HG02973 (cell line): ENCODE data around the gene RAD50.
A peak's percentile ranks its signal among the peaks of the same experiment; 100 is the strongest.

Experiments used
- ATAC-seq: cut with Tn5 transposase; IDR thresholded peaks from one replicate; pipeline ENCODE4 v1.9.1; 2021; ENCODE audit warnings: moderate library complexity; ENCODE audit not compliant: unreplicated experiment

The RAD50 gene

GRCh38 chr5:132658381-132659302 is 101.9 kb downstream of the RAD50 start:
- ATAC-seq: no peak

- ATAC-seq: no peak
Measured at GRCh38 chr5:132659598-132660493, 103.1 kb downstream of the RAD50 start.

GRCh38 chr5:132661231-132662003 is 104.6 kb downstream of the RAD50 start:
- ATAC-seq: no peak

DNA sequence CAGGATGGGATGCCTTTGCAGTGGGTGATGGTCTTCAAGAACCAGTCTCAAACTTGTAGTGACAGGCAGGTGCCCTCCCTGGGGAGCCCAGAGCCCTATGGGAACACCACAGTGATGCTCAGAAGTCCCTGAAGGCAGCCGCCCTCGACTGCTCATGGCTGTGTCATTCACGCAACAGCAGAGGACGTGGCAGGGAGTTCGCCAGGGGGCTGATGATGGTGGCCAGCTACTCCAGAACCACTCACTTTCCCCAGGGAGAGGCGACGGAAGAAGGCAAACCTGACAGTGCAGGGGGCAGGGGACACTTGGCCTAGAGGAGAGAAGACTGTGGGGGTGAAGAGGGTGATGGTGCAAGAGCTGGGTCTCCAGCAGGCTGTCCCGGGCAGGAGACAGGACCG is 105.2 kb downstream of the RAD50 start:
- no peak for ATAC-seq

GRCh38 chr5:132662925-132663770 is 106.4 kb downstream of the RAD50 start:
- ATAC-seq: peak; percentile 62

- peak; percentile 45 for ATAC-seq
Measured at GRCh38 chr5:132663771-132664695, 107.3 kb downstream of the RAD50 start.

DNA sequence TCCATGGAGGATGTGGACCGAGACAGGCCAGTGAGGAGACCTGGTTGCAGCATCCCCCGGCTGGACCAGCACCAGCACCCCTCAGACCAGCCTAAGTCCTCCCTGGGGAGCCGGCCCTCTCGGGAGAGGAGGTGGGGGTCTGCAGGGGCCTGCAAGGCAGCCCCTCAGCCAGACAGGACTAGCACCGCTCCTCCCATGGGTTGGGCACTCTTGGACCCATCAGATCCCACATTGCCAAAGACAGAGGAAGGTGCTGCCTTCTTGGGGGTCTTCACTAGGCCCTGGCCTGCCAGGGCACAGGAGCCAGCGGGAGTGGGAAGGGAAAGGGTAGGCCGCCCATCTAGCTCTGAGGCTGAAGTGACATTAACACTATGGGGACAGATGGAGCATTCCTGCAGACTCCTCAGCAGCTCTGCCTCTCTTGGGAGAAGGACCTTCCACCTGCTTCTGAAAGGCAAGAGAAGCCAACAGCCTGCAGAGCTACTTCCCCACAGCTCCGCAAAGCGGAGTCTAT is 108.0 kb downstream of the RAD50 start:
- ATAC-seq: no peak

DNA sequence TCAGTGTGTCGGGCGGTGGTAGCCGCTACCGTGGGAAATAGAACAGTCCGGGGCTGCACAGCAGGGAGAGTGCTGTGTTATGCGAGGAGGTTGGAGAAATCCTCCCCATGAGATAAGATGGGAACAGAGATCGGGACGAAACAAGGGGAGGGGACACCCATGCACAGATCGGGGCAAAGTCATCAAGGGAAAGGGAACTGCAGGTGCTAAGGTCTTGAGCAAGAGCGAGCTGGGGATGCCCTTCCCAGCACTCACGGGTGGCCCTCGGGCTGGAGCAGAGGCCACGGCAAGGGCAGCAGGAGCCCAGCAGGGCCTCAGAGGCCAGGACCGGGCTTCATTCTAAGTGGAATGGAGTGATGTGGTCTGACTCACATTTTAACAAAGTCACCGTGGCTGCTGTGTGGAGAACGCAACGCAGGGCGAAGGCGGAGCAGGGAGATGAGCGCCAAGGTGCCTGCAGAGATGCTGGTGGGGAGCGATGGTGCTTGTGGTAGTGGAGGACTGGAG is 108.8 kb downstream of the RAD50 start:
- ATAC-seq: no peak

DNA sequence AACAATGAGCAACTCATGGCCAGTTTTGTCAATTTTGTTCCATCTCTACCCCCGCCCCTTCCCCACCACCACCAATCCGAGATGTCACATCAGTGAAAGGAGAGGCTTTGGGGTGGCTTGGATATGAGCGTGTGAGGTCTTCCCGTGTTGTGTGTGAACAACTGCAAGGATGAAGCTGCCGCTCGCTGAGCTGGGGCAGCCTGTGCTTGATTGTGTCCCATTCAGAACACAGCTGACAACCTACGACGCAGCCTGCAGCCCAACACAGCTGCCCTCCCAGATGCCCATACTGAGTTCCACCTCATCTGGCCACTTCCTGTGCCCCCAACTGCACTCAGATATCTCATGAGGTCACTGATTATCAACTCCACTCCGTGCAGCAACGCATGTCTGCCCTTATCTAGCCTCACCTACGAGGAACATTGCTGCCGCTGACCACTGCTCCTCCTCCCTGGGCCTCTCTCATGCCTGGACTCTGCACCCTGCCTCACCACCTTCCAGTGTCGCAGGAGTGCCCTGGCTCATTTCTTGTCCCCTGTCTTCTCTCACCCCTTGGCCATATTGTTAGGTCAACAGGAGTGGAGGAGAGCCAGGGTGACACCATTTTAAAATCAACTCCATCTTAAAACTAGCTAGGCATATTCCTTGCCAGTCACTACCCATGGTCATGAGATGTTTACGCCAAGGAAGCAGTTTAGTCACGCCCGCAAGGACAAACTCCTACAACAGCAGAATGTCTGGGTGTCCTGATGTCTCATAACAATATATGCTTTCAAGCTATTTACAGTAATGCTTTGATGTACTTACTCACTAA is 109.7 kb downstream of the RAD50 start:
- no peak for ATAC-seq

DNA sequence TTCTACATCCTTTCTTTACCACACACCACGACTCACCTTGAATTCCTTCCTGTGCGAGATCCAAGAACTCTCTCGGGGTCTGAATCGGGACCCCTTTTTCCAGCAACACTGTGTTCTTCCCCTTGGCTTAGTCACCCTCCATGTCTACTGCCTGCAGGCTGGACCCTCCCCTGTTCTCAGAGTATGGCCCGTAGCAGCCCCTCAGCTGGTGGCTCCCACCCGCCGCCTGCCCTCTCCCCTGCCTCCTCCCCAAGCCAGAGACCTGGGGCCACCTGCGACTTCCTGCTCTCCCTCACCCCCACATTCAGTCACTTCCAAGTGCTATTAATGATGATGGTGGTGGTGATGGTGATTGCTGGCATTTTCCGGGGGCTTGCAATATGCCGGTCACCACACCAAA is 110.5 kb downstream of the RAD50 start:
- no peak for ATAC-seq

GRCh38 chr5:132667761-132668705 is 111.3 kb downstream of the RAD50 start:
- no peak for ATAC-seq

DNA sequence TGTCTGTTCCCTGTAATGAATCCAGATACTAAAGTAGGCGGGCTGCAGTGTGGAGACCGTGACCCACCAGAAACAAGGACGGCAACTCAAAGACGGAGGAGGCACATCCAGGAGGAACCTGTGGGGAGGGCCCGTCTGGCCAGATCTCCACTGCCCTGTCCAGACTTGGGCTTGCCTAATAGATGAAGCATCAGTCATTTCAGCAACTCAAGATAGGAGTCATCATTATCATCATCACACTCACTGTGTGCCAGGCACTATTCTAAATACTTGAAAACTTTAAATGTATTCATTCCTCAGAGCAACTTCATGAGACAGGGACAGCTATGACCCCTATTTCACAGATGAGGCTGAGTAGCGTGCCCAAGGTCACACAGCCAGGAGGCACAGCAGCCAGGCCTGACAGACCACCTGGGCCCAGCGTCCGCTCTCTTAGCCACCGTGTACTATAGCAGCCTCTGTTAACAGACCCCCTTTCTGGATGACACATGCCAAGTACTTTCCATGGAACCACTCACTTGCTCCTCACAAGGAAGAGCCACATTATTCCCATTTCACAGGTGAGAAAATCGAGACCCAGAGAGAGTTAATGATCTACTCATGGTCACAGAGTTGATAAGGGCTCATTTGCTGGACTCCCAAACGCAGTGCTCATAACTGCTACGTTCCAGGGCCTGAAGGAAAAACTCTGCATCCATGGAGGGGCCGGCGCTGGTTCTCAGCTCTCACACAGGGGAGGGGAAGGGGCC is 112.1 kb downstream of the RAD50 start:
- ATAC-seq: no peak

DNA sequence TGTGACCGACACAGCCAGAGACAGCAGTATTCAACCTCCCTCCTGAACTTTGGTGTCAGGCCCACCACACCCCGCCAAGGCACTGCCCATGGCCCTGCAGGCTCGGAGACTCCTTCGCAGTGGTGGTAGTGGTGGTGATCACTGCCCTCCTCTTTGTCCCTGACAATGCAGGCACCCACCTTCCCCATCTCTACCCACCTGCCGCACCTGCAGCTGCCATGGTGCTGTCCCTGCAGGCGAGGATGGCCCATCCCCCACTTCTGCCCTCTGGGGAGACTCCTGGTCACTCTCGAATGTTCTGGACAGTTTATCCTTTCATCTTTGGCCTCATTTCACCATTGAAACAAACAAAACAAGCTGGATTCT is 112.7 kb downstream of the RAD50 start:
- ATAC-seq: no peak

DNA sequence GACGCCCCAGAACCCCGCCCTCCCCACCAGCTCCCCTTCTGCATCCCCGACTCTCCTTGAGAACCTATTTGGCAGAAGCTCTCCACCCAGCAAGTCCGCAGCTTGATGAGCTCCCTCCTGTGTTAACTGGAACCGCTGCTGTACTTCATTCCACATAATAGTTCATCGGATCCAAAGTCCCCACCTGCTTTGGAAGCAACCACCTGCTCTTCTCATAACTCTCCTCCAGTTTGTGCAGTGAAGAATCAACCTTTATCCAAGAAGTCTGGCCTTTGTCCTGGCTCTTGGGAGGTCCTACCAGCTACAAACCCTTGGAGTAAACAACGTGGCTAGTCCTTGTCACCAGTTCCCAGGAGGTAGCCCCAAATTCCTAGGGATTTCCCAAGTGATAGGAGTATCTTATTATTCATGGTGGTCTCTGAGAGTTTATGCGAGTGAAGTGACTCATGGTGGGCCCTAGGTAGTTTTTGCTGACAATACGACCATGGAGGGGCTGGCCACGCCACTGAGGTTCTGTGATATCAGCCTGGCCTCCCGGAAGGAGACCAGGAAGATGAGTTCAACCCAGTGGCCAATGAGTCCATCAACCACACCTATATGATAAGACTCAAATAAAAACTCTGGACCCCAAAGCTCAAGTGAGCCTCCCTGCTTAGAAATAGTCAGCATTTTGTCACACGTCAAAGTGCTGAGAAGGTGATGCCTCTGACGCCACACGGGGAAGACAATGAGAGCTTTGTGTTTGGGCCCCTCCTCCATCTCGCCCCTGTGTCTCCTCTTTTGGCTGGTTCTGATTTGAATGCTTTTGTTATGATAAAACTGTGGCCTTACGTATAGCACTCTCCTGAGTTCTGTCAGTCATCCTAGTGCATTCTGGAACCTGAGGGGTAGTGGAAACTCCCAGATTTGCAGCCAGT is 113.4 kb downstream of the RAD50 start:
- ATAC-seq: no peak

- no peak for ATAC-seq
Measured at GRCh38 chr5:132671000-132671399, 114.2 kb downstream of the RAD50 start.
